ENCODE results near the gene PRPF8. TPM values are rescaled to one million over a fixed set of nuclear protein-coding genes. Genes with fewer than 3 reads are reported as not detected.
A peak's percentile ranks its signal among the peaks of the same experiment; 100 is the strongest.
"Not testable (repeated sequence)": the region's sequence is repeated elsewhere in the genome, so short reads cannot be mapped to it uniquely, and the experiment has no call there.

Gene PRPF8
- total and polyA plus RNA-seq, 2 of the 13 experiments (the other 11 are each of a cell fraction or from before 2014, with no cell fraction given), result 112 to 179 TPM

DNA sequence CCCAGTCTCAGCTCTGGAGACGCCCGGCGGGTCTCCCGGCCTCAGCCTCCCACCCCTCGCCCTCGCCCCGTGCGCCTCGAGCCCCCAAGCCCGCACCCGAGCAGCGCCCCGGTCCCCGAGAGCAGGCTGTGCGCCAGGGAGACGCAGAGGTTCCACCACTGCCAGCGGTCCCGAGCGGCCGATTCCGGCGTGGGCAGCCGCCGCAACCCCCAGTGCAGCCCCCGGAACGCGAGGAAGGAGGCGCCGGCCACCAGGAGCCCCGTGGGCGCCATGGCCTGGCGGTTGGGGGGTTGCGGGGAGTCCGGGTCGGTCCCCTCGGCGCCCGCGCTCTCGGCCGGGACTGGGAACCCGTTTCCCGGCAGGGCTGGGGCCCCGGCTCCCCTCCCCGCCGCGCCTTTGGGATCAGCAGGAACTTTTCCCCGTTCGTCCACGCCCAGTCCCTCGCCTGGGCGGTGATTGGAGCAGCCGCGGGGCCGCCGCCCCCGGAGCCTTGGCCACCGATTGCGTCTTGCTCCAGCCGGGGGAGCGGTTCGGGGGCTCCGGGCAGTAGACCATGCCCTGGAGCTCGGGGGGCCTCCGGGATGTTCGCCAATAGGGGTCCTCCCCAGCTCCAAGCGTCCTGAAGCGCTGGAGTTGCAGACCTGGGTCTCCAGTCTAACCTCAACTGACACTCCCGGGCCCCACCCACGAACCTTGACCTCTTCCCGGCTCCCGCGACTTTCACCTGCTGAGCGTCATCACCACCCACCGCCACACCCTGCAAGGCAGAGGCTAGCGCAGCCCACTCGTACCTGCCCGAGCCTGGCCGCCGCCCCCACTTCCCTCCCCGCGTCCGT, 25.5 kb upstream of the PRPF8 start, which contains the start of gene TLCD2 (continued):
- TF ChIP-seq ZFP62 (CRISPR knock-in tag; IDR thresholded peaks at IDR 0.05), result no peak
- TF ChIP-seq POLR2AphosphoS2 (IDR thresholded peaks at IDR 0.05; ENCODE audit: low read depth, low read length), result peak; percentile 72
- TF ChIP-seq TCF7 (IDR thresholded peaks at IDR 0.05; ENCODE audit: low read depth), result no peak
- no peak for TF ChIP-seq ZNF776 (CRISPR knock-in tag; IDR thresholded peaks at IDR 0.05)
- TF ChIP-seq, protein P1, sequence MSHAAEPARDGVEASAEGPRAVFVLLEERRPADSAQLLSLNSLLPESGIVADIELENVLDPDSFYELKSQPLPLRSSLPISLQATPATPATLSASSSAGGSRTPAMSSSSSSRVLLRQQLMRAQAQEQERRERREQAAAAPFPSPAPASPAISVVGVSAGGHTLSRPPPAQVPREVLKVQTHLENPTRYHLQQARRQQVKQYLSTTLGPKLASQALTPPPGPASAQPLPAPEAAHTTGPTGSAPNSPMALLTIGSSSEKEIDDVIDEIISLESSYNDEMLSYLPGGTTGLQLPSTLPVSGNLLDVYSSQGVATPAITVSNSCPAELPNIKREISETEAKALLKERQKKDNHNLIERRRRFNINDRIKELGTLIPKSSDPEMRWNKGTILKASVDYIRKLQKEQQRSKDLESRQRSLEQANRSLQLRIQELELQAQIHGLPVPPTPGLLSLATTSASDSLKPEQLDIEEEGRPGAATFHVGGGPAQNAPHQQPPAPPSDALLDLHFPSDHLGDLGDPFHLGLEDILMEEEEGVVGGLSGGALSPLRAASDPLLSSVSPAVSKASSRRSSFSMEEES (CRISPR knock-in tag; IDR thresholded peaks at IDR 0.05), result no peak
- TF ChIP-seq, protein P2, sequence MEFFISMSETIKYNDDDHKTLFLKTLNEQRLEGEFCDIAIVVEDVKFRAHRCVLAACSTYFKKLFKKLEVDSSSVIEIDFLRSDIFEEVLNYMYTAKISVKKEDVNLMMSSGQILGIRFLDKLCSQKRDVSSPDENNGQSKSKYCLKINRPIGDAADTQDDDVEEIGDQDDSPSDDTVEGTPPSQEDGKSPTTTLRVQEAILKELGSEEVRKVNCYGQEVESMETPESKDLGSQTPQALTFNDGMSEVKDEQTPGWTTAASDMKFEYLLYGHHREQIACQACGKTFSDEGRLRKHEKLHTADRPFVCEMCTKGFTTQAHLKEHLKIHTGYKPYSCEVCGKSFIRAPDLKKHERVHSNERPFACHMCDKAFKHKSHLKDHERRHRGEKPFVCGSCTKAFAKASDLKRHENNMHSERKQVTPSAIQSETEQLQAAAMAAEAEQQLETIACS (CRISPR knock-in tag; IDR thresholded peaks at IDR 0.05), result no peak

DNA sequence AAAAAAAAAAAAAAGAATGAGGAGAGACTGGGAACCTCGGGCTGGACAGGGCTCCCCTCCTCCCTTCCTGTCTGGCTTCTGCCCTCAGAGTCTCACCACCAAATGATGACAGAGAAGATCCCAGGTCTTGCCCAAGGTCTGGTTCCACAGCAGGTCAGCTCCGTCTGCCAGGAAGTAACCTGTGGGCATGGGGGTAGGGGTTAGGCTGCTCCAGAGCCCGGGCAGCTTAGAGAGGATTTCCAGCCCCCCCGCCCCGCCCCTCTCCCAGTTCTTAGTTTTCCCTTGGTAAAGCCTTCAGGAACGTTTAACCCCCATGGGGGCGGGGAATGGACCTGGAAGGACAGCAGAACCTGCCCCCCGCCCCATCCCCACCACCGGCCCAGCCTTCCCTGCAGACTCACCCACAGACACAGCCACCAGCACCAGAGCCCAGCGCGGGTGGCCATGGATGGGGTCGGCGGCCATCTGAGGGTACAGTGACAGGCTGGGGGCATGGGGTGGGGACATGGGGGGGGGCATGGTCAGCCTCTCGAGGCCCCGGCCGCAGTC, 24.8 kb upstream of the PRPF8 start:
- in situ Hi-C loops (cut with HindIII; ENCODE audit: extremely low pct_ligation_motif_present, low pct_unique_long_range_greater_than_20kb), result loop anchor here (25.0 kb wide), 1 partner anchor 328 kb away; the partner anchor contains the start of genes DPH1, OVCA2 and RTN4RL1
- peaks cover 31% of the 10 kb centered on the region for H3K4me1 ChIP-seq (ENCODE audit: insufficient read depth, low read length)
- no peak overlapping the region for H3K27ac ChIP-seq (ENCODE audit: extremely low read length, insufficient read depth, low read length)

DNA sequence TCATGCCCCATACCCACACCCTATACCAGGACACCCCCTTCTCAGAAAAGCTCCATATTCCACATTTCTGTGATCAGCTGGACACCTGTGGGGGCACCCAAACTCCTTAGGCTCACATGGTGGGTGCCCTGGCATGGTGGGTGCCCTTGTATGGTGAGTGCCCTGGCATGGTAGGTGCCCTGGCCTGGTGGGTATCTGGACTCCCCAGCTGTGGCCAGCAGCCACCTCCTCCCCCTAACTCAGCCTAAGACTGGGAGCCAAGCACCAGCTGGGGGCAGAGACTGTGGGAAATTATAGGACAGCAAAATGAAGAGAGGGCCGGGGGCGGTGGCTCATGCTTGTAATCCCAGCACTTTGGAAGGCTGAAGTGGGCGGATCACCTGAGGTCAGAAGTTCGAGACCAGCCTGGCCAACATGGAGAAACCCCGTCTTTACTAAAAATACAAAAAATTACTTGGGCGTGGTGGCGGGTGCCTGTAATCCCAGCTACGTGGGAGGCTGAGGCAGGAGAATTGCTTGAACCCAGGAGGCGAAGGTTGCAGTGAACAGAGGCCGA, 24.2 kb upstream of the PRPF8 start:
- Histone ChIP-seq H3K4me2 (ENCODE audit: low read depth, low read length) (peak overlapping the region; percentile 76; the same call in 1 of the 2 replicates), H3K4me1 (ENCODE audit: insufficient read depth, low read length) (peaks cover 26% of the 10 kb centered on the region), H3K36me3 (replicated peaks in 1 of 2; ENCODE audit: control insufficient read depth in 1 of 2, insufficient read depth in 2 of 2, low read length in 2 of 2) (peaks cover 6 to 19% of the 10 kb centered on the region in 2 experiments)
- ATAC-seq; CTCF ChIA-PET (ENCODE audit: low intra/inter-chr PET ratio, low total read pairs); H3K9me3 ChIP-seq (ENCODE audit: low read length); H3K9ac ChIP-seq (ENCODE audit: insufficient read depth, low read depth, low read length); H3K27ac ChIP-seq (ENCODE audit: extremely low read length, insufficient read depth, low read length); DNase-seq (ENCODE audit: low spot score); H3K27me3 ChIP-seq (ENCODE audit: control insufficient read depth in 1 of 2, insufficient read depth in 2 of 2, low read length in 2 of 2); H2AFZ ChIP-seq (ENCODE audit: low read length); H3K79me2 ChIP-seq (ENCODE audit: insufficient read depth, low read length); H4K20me1 ChIP-seq (ENCODE audit: insufficient read depth, low read length); FAIRE-seq; H3K4me3 ChIP-seq (replicated peaks in 1 of 3; ENCODE audit: insufficient read depth in 1 of 3, low read depth in 2 of 3, low read length in 3 of 3); intact Hi-C loops (cut with micrococcal nuclease; ENCODE audit: unreplicated experiment); BruUV-seq (replicated peaks): not testable (repeated sequence)
- in situ Hi-C loops (cut with HindIII; ENCODE audit: extremely low pct_ligation_motif_present, low pct_unique_long_range_greater_than_20kb), result loop anchor here (25.0 kb wide), 1 partner anchor 328 kb away; the partner anchor contains the start of genes DPH1, OVCA2 and RTN4RL1
- POLR2A ChIA-PET, result interaction anchor here (1.1 kb wide), 1 partner anchor 54 kb away, joined by 6 read pairs; no protein-coding TSS in a partner anchor
- WGBS (ENCODE audit: low lambda C conversion rate), result 86% methylated on average over 10 of the region's 10 CpGs

More for the DNA sequence above, 24.8 kb upstream of the PRPF8 start:
- peak; percentile 15 for ATAC-seq
- WGBS (ENCODE audit: low lambda C conversion rate), result 8% methylated on average over 2 of the region's 16 CpGs
- POLR2A ChIA-PET, result interaction anchor here (1.1 to 1.2 kb wide), 2 partner anchors 52 to 54 kb away, joined by 4 to 6 read pairs; partner anchors contain the start of gene SERPINF1
- H4K20me1 ChIP-seq (ENCODE audit: insufficient read depth, low read length), result peaks cover 6% of the 10 kb centered on the region
- peaks cover 0 to 4% of the 10 kb centered on the region in 2 experiments; a peak in 1 of 5 replicates for H3K27me3 ChIP-seq (ENCODE audit: control insufficient read depth in 1 of 2, insufficient read depth in 2 of 2, low read length in 2 of 2)
- peak overlapping the region; percentile 76; the same call in 1 of the 2 replicates for H3K9ac ChIP-seq (ENCODE audit: insufficient read depth, low read depth, low read length)
- peak overlapping the region; percentile 77 to 88 (median 85); a peak in 5 of 6 replicates for H3K4me3 ChIP-seq (replicated peaks in 1 of 3; ENCODE audit: insufficient read depth in 1 of 3, low read depth in 2 of 3, low read length in 3 of 3)
- intact Hi-C loops (cut with micrococcal nuclease; ENCODE audit: unreplicated experiment), result no loop called here
- peaks cover 6 to 19% of the 10 kb centered on the region in 2 experiments for H3K36me3 ChIP-seq (replicated peaks in 1 of 2; ENCODE audit: control insufficient read depth in 1 of 2, insufficient read depth in 2 of 2, low read length in 2 of 2)
- no peak overlapping the region for H2AFZ ChIP-seq (ENCODE audit: low read length)
- H3K79me2 ChIP-seq (ENCODE audit: insufficient read depth, low read length), result peaks cover 9% of the 10 kb centered on the region
- CTCF ChIA-PET (ENCODE audit: low intra/inter-chr PET ratio, low total read pairs), result no interaction called here
- TF ChIP-seq ZNF614 (CRISPR knock-in tag; IDR thresholded peaks at IDR 0.05; ENCODE audit: borderline replicate concordance) (no peak), ZFX (CRISPR knock-in tag; IDR thresholded peaks at IDR 0.05; ENCODE audit: low read depth) (0 out of 2 replicates have a peak, but pooled peaks have one; percentile 2)
- no peak for FAIRE-seq
- H3K9me3 ChIP-seq (ENCODE audit: low read length), result no peaks in the 10 kb centered on the region
- peak overlapping the region; percentile 76 for H3K4me2 ChIP-seq (ENCODE audit: low read depth, low read length)
- no peak for DNase-seq (ENCODE audit: low spot score)
- no TSS peak for BruUV-seq (replicated peaks)
